ENCODE measurements around the gene APOBEC3C.

GRCh38 chr22:38966380-38966702, 47.7 kb upstream of the APOBEC3C start:
- TF ChIP-seq CTCF (IDR thresholded peaks at IDR 0.05) (no peak), POLR2AphosphoS5 (IDR thresholded peaks at IDR 0.05; ENCODE audit: low read depth, low read length) (no peak), TCF7L2 (IDR thresholded peaks at IDR 0.05; ENCODE audit: low read depth, low read length) (no peak), SIN3A (IDR thresholded peaks at IDR 0.05; ENCODE audit: borderline replicate concordance, insufficient read depth, low read depth, low read length) (no peak), REST (IDR thresholded peaks at IDR 0.05; ENCODE audit: insufficient read depth in 1 of 2, low read depth in 2 of 2, low read length in 1 of 2) (no peak)
